H9 (cell line): ENCODE measurements around the gene KRTAP27-1. TPM values are rescaled to one million over a fixed set of nuclear protein-coding genes. Genes with fewer than 3 reads are reported as not detected.

Experiments used
- DNase-seq: peaks from one replicate; pipeline ENCODE4 v3.0.0-alpha.2; 2017
- H2AFZ ChIP-seq: one replicate; pipeline ENCODE4 v1.6.1; 2013; ENCODE audit warnings: mild to moderate bottlenecking, low read length, control low read depth, moderate library complexity
- H2AK5ac ChIP-seq: 2 replicates; pipeline ENCODE4 v1.6.1; 2013; ENCODE audit warnings: low read length, control low read depth, mixed read lengths; ENCODE audit not compliant: insufficient read length
- H2BK120ac ChIP-seq: one replicate; pipeline ENCODE4 v1.6.1; 2013; ENCODE audit warnings: low read depth, mild to moderate bottlenecking, low read length, control low read depth, inconsistent platforms; ENCODE audit not compliant: poor library complexity, severe bottlenecking
- H2BK12ac ChIP-seq: 2 replicates; pipeline ENCODE4 v1.6.1; 2013; ENCODE audit warnings: low read length, control low read depth, mixed read lengths, low read depth; ENCODE audit not compliant: insufficient read length
- H2BK15ac ChIP-seq: 2 replicates; pipeline ENCODE4 v1.6.1; 2013; ENCODE audit warnings: low read depth, low read length, control low read depth
- H2BK20ac ChIP-seq: one replicate; pipeline ENCODE4 v1.6.1; 2013; ENCODE audit warnings: low read depth, mild to moderate bottlenecking, low read length, control low read depth, inconsistent platforms; ENCODE audit not compliant: poor library complexity, severe bottlenecking
- H2BK5ac ChIP-seq: 2 replicates; pipeline ENCODE4 v1.6.1; 2013; ENCODE audit warnings: low read length, control low read depth, mixed read lengths; ENCODE audit not compliant: insufficient read length
- H3K14ac ChIP-seq: 2 replicates; pipeline ENCODE4 v1.6.1; 2013; ENCODE audit warnings: low read length, control low read depth; ENCODE audit not compliant: insufficient read depth
- H3K18ac ChIP-seq: 2 replicates; pipeline ENCODE4 v1.6.1; 2013; ENCODE audit warnings: low read depth, mild to moderate bottlenecking, mixed read lengths, low read length, control low read depth; ENCODE audit not compliant: insufficient read length
- H3K23ac ChIP-seq: 2 replicates; pipeline ENCODE4 v1.6.1; 2013; ENCODE audit warnings: low read length, control low read depth, mixed read lengths, low read depth; ENCODE audit not compliant: insufficient read length
- H3K23me2 ChIP-seq: 2 replicates; pipeline ENCODE4 v1.6.1; 2013; ENCODE audit warnings: low read depth, mild to moderate bottlenecking, mixed read lengths, low read length, control low read depth; ENCODE audit not compliant: insufficient read length, poor library complexity, severe bottlenecking
- H3K27ac ChIP-seq: 2 replicates; pipeline ENCODE4 v1.5.1; 2013; ENCODE audit warnings: low read length, control low read depth, mixed read lengths, low read depth; ENCODE audit not compliant: insufficient read length
- H3K27me3 ChIP-seq: 2 replicates; pipeline ENCODE4 v1.6.1; 2013; ENCODE audit warnings: low read length, control low read depth, inconsistent platforms; ENCODE audit not compliant: insufficient read depth
- H3K4ac ChIP-seq: 2 replicates; pipeline ENCODE4 v1.6.1; 2013; ENCODE audit warnings: low read depth, mild to moderate bottlenecking, control low read depth, inconsistent platforms, low read length, moderate library complexity
- H3K4me1 ChIP-seq: 2 replicates; pipeline ENCODE4 v1.6.1; 2013; ENCODE audit warnings: low read length, control low read depth, inconsistent platforms; ENCODE audit not compliant: insufficient read depth
- H3K4me2 ChIP-seq: 2 replicates; pipeline ENCODE4 v1.6.1; 2013; ENCODE audit warnings: low read length, control low read depth, mixed read lengths; ENCODE audit not compliant: insufficient read length, insufficient read depth
- H3K56ac ChIP-seq: 2 replicates; pipeline ENCODE4 v1.6.1; 2013; ENCODE audit warnings: low read depth, mild to moderate bottlenecking, mixed read lengths, low read length, control low read depth; ENCODE audit not compliant: insufficient read length
- H3K79me1 ChIP-seq: 2 replicates; pipeline ENCODE4 v1.6.1; 2013; ENCODE audit warnings: low read depth, mild to moderate bottlenecking, moderate library complexity, low read length, control low read depth, inconsistent platforms; ENCODE audit not compliant: insufficient read depth, poor library complexity, severe bottlenecking
- H3K79me2 ChIP-seq: 2 replicates; pipeline ENCODE4 v1.6.1; 2013; ENCODE audit warnings: low read length, control low read depth, inconsistent platforms; ENCODE audit not compliant: insufficient read depth
- H3K9ac ChIP-seq: 2 replicates; pipeline ENCODE4 v1.6.1; 2013; ENCODE audit warnings: low read length, control low read depth, mixed read lengths; ENCODE audit not compliant: insufficient read length; ENCODE audit errors: extremely low read depth
- H3K9me3 ChIP-seq: one replicate; pipeline ENCODE4 v1.6.1; 2013; ENCODE audit warnings: low read depth, low read length, inconsistent platforms; ENCODE audit not compliant: control insufficient read depth
- H3T11ph ChIP-seq: one replicate; pipeline ENCODE4 v1.6.1; 2013; ENCODE audit warnings: mild to moderate bottlenecking, low read length, control low read depth, inconsistent platforms
- H4K20me1 ChIP-seq: one replicate; pipeline ENCODE4 v1.6.1; 2013; ENCODE audit not compliant: control insufficient read depth, insufficient read length, insufficient read depth
- H4K5ac ChIP-seq: 2 replicates; pipeline ENCODE4 v1.6.1; 2013; ENCODE audit warnings: low read depth, mild to moderate bottlenecking, mixed read lengths, low read length, control low read depth; ENCODE audit not compliant: insufficient read length
- H4K8ac ChIP-seq: replicated peaks from 2 replicates; pipeline ENCODE4 v1.6.1; 2013; ENCODE audit warnings: low read length, control low read depth, mixed read lengths, low read depth; ENCODE audit not compliant: insufficient read length
- H4K91ac ChIP-seq: 2 replicates; pipeline ENCODE4 v1.6.1; 2013; ENCODE audit warnings: low read depth, mild to moderate bottlenecking, moderate library complexity, mixed read lengths, low read length, control low read depth; ENCODE audit not compliant: insufficient read length
- H3K27ac Mint-ChIP-seq, 3 experiments: 2 replicates in 2 of 3; 3 replicates in 1 of 3; pipeline ENCODE4 v1.8.0; 2020 to 2021; ENCODE audit warnings: mixed read lengths in 3 of 3, mild to moderate bottlenecking in 1 of 3, moderate library complexity in 1 of 3
- H3K27me3 Mint-ChIP-seq: 2 replicates; pipeline ENCODE4 v1.8.0; 2021; ENCODE audit warnings: low read depth, mild to moderate bottlenecking, moderate library complexity, mixed read lengths
- H3K36me3 Mint-ChIP-seq, 3 experiments: 2 replicates in 2 of 3; 3 replicates in 1 of 3; pipeline ENCODE4 v1.8.0; 2020 to 2021; ENCODE audit warnings: low read depth in 3 of 3, mixed read lengths in 3 of 3; ENCODE audit not compliant: insufficient read depth in 1 of 3
- H3K4me1 Mint-ChIP-seq, 2 experiments: 2 replicates each; pipeline ENCODE4 v1.8.0; 2020; ENCODE audit warnings: mixed read lengths in 2 of 2
- H3K4me3 Mint-ChIP-seq, 2 experiments: 2 replicates in 1 of 2; 3 replicates in 1 of 2; pipeline ENCODE4 v1.8.0; 2020 to 2021; ENCODE audit warnings: mild to moderate bottlenecking in 2 of 2, mixed read lengths in 2 of 2, moderate library complexity in 1 of 2
- H3K9me3 Mint-ChIP-seq, 2 experiments: 2 replicates in 1 of 2; 3 replicates in 1 of 2; pipeline ENCODE4 v1.8.0; 2020; ENCODE audit warnings: mild to moderate bottlenecking in 2 of 2, mixed read lengths in 2 of 2, moderate library complexity in 1 of 2
- WGBS: extraction: QIAGEN DNeasy Blood & Tissue Kit; methylation state at CpG from one replicate; pipeline ENCODE4 v1.1.7; 2013; ENCODE audit warnings: missing lambda C conversion rate, low lambda C conversion rate, mixed read lengths; ENCODE audit not compliant: insufficient read length; ENCODE audit errors: extremely low coverage; 5-methylcytosine and 5-hydroxymethylcytosine counted together
- total RNA-seq: library from RNA; stranded (reverse); gene quantifications from 2 replicates; pipeline ENCODE4 v1.2.1, GENCODE V29; 2021
- TF ChIP-seq, protein P1 (sequence below): fragments of 200-600 bp; sonication (generic); conservative IDR thresholded peaks from 3 replicates; pipeline ENCODE4 v1.8.0; 2021; ENCODE audit warnings: antibody characterized with exemption, mild to moderate bottlenecking

The KRTAP27-1 gene
- total RNA-seq, 1 experiment from 2014 or later, result not detected

- H3K79me2 ChIP-seq, result no peaks in the 10 kb centered on the region
- no peak overlapping the region for H2BK20ac ChIP-seq
- Mint-ChIP-seq H3K4me1 (no peaks in the 10 kb centered on the region), H3K9me3 (peaks cover 6 to 10% of the 10 kb centered on the region in 2 experiments; a peak in 3 of 5 replicates), H3K4me3 (no peak overlapping the region), H3K27me3 (no peaks in the 10 kb centered on the region; the same call in 1 of the 2 replicates), H3K27ac (no peak overlapping the region), H3K36me3 (peaks cover 0 to 2% (median 0%) of the 10 kb centered on the region in 3 experiments; a peak in 2 of 7 replicates)
- no peaks in the 10 kb centered on the region for H3K23me2 ChIP-seq
- no peak overlapping the region for H4K5ac ChIP-seq
- H4K20me1 ChIP-seq, result no peaks in the 10 kb centered on the region
- H3K23ac ChIP-seq, result no peak overlapping the region
- no peak overlapping the region for H3K27ac ChIP-seq
- no peak overlapping the region for H3K14ac ChIP-seq
- H3K9me3 ChIP-seq, result no peaks in the 10 kb centered on the region
- no peak overlapping the region for H3K9ac ChIP-seq
- H2BK120ac ChIP-seq, result no peak overlapping the region
- H3K79me1 ChIP-seq, result no peaks in the 10 kb centered on the region
- no peak overlapping the region for H3K4ac ChIP-seq
- WGBS, result no CpG with 5 or more reads among the region's 1 CpG
- H3K4me1 ChIP-seq, result no peaks in the 10 kb centered on the region
- H3T11ph ChIP-seq, result no peak overlapping the region
- no peak overlapping the region for H3K18ac ChIP-seq
- H2AFZ ChIP-seq, result no peak overlapping the region
- H3K56ac ChIP-seq, result no peak overlapping the region
- no peak overlapping the region for H2BK12ac ChIP-seq
- TF ChIP-seq, protein P1, sequence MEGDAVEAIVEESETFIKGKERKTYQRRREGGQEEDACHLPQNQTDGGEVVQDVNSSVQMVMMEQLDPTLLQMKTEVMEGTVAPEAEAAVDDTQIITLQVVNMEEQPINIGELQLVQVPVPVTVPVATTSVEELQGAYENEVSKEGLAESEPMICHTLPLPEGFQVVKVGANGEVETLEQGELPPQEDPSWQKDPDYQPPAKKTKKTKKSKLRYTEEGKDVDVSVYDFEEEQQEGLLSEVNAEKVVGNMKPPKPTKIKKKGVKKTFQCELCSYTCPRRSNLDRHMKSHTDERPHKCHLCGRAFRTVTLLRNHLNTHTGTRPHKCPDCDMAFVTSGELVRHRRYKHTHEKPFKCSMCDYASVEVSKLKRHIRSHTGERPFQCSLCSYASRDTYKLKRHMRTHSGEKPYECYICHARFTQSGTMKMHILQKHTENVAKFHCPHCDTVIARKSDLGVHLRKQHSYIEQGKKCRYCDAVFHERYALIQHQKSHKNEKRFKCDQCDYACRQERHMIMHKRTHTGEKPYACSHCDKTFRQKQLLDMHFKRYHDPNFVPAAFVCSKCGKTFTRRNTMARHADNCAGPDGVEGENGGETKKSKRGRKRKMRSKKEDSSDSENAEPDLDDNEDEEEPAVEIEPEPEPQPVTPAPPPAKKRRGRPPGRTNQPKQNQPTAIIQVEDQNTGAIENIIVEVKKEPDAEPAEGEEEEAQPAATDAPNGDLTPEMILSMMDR, result no peak
- H3K27me3 ChIP-seq, result no peaks in the 10 kb centered on the region
- no peak overlapping the region for H4K91ac ChIP-seq
- H2BK5ac ChIP-seq, result no peak overlapping the region
- H2AK5ac ChIP-seq, result no peak overlapping the region
- no peak for DNase-seq
- no peak overlapping the region for H3K4me2 ChIP-seq
- no peak overlapping the region for H2BK15ac ChIP-seq
- H4K8ac ChIP-seq, result no peak overlapping the region
These were observed 44.7 kb upstream of the KRTAP27-1 start for GRCh38 chr21:30382201-30382600.
